ENCODE data around the gene MRPS2.
"Not testable (repeated sequence)": the region's sequence is repeated elsewhere in the genome, so short reads cannot be mapped to it uniquely, and the experiment has no call there.

The MRPS2 gene

DNA sequence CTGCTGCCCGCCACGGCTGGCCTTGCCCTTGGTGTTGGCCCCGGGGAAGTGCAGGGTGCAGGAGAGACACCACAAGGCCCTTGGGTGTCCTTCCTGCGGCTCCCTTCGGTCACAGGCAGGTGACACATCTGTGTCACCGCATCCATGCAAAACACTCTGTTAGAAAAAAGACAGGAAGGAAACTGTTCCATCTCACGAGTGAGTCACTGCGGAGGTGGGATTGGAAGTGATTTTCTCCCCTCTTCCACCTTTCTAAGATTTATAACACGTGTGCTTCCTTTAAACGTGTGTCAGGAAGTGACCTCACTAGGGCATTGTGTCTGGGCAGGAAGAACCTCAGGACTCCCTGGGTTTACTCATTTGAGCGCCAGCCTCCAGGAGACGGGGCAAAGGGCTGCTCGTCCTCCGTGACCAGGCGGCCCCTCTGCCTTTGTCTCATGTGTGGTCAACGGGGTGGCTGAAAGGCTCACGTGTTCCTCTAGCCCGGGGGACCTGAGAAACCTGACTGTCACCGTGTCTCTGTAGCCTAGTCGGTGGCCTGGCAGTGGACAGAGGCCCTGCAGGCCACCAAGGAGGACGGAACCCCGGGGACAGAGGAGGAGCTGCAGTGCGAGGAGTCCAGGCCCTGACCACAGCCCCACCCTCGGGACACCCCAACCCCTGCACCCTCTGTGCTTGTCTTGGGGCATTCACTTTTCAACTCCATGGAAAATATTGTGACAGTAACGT is 15.8 kb downstream of the MRPS2 start:
- no peak for DNase-seq

DNA sequence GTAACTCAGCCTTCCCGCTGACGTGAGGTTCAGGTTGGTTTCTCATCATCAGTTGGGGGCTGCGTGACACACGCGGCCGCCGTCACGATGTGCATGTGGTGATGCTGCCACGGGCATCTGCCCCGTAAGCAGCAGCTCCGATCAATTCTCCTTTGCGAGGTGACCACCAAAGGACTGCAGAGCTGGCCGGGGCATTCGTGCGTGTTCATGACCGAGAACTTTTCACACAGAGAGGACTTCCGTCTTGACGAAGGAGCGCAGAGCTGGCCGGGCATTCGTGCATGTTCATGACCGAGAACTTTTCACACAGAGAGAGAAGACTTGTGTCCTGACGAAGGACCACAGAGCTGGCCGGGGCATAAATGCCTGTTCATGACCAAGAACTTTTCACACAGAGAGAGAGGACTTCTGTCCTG is 16.9 kb downstream of the MRPS2 start:
- no peak for DNase-seq

DNA sequence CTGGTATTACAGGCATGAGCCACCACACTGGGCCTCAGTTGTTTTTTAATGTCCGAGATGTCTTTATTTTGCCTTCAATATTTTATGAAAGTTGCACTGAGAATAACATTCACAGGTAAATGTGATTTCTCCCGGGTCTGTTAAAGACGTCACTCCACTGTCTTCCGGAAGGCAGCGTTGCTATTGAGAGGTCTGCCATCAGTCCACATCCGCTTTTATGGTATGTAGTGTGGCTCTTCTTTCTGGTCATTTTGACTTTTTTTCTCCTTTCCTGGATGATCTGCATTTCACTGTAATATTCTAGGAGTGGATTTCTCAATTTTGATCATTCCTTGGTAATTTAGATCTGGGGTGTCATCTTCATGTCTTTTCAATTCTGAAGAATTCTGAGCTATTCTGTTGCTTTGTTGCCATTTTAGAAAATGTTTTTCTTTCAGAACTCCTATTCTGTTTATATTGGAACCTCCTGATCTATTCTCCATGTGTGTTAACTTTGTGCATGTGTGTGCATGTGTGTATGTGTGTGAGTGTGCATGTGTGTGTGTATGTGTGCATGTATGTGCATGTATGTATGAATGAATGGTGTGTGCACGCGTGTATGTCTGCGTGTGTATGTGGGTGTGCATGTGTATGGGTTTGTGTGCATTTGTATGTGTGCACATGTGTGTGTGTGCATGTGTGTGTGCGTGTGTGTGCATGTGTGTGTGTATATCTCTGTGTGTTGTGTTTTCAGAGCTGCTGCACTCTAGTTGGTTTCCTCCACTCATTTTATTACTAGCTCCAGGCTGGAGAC is 18.9 kb downstream of the MRPS2 start:
- no peak for DNase-seq

DNA sequence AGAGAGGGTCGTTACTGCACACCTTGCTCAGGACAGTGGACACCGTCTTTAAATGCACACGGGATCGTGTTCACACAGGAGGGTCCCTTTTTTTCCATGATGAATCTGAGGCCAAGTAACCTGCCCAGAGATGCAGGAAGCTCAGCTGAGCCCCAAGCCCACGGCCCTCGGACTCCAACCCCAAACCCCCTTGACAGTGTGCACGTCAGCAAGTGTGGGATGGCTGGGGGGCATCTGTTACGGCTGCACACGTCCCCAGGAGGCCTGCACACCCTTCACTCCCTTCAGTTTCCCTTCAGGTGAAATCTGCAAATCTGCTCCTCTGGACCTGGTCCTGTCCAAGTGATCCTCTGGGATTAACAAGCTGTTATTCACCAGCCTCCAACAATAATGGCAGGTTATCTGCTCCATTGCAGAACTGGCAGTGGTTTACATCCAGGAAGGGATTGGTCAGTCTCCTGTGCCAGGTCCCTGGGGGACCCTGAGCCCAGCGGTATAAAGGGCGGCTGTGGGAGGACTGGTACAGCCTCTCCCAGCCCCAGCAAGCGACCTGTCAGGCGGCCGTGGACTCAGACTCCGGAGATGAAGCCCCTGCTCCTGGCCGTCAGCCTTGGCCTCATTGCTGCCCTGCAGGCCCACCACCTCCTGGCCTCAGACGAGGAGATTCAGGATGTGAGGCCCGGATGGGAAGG is 20.6 kb downstream of the MRPS2 start, which contains the start of gene LCN1:
Gene LCN1, plus strand, starts transcription at position 525 of the 692 bp plus-strand sequence. Its CDS starts 58 bp downstream, at position 583.
- DNase-seq = no peak

DNA sequence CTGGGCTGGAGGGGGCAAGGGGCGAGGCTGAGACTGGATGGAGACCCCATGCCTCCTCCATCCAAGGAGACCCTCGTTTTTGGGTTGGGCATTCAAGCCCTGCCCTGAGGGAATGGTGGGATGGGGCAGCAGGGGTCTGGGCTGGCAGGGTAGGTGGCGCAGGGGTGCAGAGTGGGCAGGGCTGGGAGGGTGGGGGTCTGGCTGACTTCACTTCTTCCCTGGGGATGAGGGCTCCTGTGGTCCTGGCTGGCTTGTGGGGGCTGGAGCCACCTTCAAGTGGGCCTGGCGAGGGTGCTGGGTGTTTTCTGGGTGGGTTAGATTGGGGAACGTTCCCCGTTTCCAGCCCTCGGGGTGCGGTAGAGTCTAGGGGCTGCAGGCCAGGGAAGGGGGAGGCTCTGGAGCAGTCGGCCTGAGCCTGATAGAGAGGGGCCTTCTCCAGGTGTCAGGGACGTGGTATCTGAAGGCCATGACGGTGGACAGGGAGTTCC is 21.2 kb downstream of the MRPS2 start:
- no peak for DNase-seq

DNA sequence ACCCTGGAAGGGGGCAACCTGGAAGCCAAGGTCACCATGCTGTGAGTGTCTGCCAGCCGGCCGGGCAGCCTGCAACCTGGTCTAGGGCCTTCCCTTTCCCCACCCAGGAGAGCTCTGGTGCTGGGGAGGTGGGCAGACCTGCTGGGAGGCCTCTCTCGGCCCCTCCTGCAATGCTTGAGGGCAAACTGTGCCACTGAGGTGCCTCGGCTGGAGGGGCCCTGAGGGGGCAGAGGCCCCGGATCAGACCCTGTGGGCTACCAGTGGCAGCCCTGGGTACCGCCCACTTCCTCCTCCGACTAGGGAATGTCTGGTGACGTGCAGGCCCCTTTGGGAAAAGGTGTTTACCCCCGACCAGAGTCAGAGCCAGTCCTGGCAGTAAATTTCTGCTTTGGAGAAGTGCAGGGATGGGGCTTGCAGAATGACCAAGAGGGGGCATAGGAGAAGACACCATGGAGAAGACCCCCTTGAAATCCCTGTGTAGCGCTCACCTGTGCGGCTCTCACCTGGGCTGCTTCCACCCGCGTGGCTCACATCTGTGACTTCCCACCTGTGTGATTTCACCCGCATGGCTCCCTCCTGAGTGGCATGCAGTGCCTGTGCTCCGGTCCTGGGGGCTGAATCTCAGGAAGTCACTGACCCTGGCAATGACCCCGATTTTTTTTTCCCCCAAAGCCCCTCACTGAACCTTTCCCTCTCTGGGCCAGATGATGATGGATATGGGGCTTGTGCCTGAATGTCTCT is 21.8 kb downstream of the MRPS2 start:
- DNase-seq = no peak

DNA sequence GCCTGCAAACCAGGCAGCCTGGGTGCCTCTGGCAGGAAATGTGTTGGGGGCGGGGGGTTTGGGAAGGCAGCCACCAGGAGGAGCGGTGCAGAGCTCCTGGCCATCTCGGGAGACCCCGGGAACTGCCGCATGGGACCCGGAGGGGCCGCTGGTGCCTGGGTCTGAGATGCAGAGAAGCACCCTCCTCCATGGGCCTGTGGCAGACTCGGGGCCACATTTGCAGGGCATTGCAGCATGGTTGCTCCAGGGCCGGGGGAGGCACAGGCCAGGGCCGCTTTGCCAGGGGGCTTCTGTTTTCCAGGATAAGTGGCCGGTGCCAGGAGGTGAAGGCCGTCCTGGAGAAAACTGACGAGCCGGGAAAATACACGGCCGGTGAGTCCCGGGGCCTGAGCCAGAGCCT is 22.4 kb downstream of the MRPS2 start:
- no peak for DNase-seq

DNA sequence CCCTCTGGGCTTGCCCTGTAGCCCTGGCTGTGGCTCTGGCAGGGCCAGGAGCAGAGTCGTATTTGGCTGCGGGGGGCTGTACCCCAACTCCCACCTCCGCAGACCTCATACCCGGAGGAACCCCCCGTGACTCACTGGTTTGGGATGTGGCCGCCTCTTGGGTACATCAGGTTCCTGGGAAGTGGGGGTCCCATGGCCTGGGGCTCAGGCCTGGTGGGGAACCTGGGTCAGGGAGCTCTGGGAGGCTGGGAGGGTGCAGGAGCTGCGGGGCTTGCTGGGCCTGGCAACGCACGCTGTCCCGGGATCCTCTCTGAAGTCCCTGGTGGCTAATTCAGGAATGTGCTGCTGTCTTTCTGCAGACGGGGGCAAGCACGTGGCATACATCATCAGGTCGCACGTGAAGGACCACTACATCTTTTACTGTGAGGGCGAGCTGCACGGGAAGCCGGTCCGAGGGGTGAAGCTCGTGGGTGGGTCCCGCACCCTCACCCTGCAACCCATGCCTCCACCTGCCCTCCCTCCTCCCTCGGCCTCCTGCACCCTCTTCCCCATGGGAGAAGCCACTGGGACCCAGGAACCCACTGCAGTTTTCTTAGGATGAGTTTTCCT is 23.1 kb downstream of the MRPS2 start:
- no peak for DNase-seq

DNA sequence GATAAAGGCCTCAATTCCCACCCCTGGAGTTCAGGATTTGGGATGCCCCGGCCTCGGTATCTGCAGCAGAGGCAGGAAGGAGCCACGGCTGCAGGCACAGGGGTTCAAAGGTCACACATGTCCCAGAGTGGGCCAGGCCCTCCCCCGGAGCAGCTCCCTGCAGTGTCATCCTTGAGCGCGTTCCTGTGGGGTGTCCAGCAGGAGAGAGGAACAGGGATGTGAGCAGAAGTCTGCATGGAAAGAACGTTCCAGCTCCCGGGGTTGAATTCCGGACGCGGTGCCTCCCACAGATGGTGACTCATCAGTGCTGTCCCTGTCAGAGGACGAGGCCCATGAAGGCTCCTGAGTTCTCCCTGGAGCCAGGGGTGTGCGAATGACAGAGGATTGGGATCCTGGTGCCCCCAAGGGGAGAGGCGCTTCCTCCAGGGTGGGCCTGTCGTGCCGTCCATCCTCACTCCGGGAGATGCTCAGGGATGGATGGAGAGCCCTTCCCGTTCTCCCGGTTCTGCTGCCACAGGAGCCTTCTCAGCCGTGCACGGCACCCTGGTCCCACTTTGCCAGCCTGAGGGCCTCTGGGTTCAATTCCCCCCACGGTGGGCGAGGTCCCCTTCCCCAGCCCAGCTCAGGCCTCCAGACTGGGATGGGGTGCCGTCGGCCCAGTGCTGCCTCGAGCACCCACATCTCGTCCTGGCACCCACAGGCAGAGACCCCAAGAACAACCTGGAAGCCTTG is 23.8 kb downstream of the MRPS2 start:
- no peak for DNase-seq

DNA sequence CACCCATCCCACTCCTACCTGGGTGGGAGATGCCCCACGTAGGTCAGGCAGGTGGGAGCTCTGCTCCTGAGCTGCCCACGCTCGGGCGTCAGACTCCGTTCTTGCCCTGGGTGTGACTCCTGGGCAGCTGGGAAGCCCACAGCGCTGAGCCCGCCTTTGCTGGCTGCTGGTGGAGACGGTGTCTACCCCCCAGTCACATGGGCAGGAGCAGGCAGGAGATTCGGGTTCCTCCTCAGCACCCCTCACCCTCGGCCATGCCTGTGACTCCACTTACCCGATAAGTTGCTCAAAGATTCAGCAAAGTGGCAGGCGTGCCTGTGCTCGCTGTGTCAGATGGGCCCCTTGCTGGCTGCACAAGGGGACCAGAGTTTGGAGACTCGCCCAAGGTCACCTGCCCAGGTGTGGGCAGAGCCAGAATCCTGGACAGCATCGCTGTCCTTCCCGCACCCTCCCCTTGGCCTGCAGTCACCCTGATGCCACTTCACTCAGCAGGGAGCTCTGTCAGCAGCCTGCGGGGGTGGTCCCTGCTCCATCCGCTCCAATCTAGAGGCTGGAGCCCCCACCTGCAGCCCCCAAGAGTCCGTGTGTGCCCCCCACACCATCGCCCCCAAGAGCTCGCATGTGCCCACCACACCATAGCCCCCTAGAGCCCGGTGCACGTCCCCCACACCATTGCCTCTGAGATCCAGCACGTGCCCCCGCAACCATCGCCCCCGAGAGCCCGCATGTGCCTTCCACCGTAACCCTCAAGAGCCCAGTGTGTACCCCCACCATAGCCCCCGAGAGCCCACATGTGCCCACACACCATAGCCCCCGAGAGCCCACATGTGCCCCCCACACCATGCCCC is 25.0 kb downstream of the MRPS2 start:
- no peak for DNase-seq

DNA sequence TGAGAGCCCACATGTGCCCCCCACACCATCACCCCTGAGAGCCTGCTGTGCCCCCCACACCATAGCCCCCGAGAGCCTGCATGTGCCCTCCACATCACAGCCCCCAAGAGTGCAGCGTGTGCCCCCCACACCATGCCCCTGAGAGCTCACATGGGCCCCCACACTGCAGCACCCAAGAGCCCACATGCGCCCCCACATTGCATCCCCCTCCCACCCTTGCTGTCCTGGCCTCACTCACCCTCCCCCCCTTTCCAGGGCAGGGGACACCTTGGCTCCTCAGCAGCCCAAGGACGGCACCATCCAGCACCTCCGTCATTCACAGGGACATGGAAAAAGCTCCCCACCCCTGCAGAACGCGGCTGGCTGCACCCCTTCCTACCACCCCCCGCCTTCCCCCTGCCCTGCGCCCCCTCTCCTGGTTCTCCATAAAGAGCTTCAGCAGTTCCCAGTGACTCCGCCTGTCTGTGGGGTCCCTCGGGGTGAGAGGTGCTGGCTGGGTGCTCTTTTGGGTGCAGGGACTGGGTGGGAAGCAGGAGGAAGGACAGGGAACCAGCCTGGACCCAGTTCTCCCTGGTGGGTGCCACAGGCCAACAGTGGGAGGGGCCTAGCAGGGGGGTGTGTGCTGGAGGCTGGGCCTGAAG is 25.7 kb downstream of the MRPS2 start:
- DNase-seq = no peak

DNA sequence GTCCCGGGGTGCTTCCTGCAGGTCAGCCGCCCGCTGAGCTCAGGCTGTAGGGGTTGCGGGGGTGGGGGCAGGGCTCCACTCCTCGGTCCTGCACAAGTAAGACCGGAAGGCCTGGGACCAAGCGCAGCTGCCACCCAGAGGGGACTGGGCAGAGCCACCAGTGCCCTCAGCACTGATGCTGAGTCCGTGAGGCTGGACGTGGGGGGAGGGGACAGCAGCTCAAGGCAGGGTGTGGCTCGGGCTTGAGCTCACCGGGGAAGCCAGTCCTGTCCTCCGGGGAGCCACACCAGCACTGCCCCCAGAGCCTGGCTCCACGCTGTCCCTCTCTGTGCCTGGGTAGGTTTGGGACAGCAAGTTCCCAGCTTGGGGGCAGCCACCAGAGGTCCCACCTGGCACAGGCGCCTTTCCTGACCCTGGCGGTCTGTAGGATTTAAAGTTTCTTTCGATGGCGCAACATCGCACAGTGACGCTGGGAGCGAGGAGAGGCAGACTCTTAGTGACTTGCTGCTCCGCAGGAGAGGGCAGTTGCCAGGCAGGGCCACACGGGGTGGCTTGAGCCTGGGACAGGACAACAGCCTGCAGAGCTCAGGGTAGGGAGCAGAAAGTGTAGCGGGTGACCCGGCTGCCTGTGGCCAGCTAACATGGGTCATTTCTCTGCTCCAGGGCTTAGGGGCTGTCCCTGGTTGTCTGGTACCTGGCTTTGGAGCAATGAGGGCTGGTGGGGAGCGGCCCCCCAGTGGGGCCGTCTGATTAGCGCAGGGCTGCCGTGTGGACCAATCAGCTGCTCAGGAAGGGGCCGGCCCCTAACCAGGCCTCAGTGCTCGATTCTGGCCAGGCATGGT is 26.5 kb downstream of the MRPS2 start:
- DNase-seq = no peak

DNA sequence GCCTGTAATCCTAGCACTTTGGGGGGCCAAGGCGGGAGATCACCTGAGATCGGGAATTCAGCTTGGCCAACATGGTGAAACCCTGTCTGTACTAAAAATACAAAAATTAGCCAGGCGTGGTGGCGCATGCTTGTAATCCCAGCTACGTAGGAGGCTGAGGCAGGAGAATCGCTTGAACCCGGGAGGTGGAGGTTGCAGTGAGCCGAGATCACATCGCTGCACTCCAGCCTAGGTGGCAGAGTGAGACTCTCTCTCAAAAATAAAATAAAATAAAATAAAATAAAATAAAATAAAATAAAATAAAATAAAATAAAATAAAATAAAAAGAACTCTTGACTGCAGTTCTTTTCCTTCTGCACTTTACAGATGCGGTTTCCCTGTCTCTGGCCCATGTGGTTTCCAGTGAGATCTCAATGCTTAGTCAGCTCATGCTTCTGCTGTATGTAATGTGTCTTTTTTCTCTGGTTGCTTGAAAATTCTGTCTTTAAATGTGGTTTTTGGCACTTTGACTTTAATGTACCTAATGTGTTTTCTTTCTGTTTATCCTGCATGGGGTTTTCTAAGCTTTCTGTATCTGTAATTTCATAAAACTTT is 28.5 kb downstream of the MRPS2 start:
- DNase-seq = not testable (repeated sequence)

DNA sequence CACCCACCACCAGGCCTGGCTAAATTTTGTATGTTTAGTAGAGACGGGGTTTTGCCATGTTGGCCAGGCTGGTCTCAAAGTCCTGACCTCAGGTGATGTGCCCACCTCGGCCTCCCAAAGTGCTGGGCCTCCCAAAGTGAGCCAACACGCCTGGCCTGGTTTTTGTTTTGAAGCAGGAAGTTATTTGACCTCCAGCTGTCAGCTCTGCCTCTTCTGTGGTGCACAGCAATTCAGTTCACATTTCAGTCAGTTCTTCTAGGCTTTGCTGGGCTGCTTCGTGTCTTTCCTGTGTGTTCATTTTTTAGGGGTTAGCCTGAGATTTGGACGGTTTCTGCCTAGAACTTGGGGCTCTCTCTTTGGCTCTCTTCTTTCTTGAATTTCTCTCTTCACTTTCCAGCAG is 29.7 kb downstream of the MRPS2 start:
- no peak for DNase-seq

DNA sequence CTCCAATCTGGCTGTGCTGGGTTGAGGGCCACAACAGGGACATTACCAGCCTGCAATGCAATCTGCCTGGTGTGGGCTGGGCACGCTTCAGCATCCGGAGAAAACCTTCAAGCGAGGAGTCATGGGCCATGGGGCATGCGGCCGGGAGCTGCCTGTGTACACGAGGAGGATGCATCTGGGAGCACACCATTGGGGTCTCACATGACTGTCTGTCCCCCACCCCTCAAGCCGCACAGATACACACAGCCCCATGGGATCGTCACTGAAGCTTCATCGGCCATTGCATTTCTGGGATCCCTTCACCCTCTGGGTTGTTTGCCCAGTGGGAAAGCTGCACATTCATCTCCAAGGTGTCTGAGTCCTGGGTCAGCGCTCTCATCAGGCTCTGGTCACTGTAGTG is 30.6 kb downstream of the MRPS2 start:
- DNase-seq = no peak

DNA sequence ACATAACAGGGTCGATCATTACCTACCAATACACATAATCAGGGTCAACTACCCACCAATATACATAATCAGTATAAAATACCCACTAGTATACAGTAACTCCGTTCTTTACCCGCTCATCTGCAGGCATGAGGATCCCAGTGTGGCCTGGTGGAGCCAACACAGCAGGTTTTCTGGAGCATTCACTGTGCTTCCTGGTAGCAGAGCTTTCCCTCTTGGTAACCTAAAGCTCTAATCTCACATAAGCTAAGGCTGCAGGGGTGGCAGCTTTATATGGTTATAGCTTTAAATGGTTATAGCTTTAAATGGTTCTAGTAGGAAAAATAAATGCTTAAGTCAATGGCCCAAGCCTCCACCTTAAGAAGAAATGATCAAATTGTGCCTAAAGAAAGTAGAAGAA is 32.6 kb downstream of the MRPS2 start:
- DNase-seq = no peak

DNA sequence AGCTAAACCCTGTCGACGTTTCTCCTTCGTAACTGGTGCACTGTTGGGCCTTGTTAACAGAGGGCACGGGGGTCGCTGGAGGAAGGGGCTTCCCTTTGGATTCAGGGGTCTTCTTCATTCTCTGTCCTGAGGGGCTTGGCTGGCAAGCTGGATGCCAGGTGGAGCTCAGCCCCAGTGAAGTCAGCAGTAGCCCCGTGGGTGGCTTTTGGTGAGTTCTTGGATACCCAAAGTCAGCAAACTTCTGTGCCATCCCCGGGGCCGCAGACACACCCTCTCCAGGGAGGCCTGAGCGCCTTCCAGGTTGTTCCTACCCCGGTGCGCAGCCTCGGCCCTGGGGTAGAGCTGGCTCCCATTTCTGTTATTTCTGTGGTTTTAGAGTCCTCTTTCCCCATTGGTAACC is 33.2 kb downstream of the MRPS2 start:
- no peak for DNase-seq

DNA sequence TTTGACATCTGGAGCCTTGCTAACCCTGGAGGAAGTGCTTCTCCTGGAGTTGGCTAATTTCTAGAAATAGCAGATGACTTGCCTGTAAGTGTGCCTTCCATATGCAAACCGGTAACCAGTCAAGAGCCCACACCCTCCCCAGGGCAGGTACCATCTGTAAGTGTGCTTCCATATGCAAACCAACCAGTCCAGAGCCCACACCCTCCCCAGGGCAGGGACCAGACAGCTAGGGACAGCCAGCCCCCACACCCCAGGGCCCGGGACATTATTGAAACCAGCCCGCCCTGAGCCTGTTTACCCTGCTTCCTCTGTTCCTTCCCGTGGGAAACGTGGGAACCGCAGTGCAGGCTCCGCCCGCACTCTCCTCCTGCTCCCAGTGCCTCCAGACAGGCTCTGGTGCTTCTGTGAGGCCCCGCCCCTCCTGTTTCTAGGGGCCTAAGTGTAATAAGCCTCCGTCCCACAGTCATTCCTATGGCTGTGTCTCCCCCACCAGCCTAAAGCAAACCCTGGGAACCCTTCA is 33.8 kb downstream of the MRPS2 start:
- not testable (repeated sequence) for DNase-seq

DNA sequence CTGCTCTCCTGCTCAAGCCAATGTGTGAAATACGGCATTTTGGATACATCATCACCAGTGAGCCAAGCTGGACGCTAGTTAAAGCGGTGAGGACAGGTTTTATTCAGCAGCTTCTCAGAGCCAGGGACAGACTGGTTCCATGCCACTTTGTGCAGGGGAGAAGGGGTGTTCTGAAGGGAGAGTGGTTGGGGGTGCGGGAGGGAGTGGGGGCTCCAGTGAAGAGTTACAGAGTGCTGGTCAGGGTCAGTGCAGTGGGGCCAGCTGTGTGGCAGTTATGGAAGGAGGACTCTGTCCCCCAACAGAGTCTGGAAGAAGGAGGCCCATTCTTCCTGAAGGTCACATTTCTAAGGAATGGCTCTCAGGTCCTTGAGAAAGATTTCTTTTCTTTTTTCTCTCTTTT is 34.3 kb downstream of the MRPS2 start:
- not testable (repeated sequence) for DNase-seq

Data from COR-L47 (cell line).